Forelimb muscle (tissue), 1 donor: ENCODE data around the gene VAX1. TPM values are rescaled to one million over a fixed set of nuclear protein-coding genes. Genes with fewer than 3 reads are reported as not detected.

Experiments used
- DNase-seq: peaks from one replicate; pipeline ENCODE4 v3.0.0-alpha.2; 2013; ENCODE audit warnings: low read depth
- polyA plus RNA-seq: library from polyadenylated mRNA; unstranded; fragments of 120-200 nt; gene quantifications from one replicate; pipeline ENCODE4 v1.2.1, GENCODE V29; 2013; ENCODE audit not compliant: insufficient read length

Gene VAX1
- polyA plus RNA-seq, 1 donor = not detected

GRCh38 chr10:117163954-117164548, 26.0 kb upstream of the VAX1 start:
- DNase-seq = no peak

- no peak for DNase-seq
Observed at GRCh38 chr10:117163061-117163953, 25.2 kb upstream of the VAX1 start.

DNA sequence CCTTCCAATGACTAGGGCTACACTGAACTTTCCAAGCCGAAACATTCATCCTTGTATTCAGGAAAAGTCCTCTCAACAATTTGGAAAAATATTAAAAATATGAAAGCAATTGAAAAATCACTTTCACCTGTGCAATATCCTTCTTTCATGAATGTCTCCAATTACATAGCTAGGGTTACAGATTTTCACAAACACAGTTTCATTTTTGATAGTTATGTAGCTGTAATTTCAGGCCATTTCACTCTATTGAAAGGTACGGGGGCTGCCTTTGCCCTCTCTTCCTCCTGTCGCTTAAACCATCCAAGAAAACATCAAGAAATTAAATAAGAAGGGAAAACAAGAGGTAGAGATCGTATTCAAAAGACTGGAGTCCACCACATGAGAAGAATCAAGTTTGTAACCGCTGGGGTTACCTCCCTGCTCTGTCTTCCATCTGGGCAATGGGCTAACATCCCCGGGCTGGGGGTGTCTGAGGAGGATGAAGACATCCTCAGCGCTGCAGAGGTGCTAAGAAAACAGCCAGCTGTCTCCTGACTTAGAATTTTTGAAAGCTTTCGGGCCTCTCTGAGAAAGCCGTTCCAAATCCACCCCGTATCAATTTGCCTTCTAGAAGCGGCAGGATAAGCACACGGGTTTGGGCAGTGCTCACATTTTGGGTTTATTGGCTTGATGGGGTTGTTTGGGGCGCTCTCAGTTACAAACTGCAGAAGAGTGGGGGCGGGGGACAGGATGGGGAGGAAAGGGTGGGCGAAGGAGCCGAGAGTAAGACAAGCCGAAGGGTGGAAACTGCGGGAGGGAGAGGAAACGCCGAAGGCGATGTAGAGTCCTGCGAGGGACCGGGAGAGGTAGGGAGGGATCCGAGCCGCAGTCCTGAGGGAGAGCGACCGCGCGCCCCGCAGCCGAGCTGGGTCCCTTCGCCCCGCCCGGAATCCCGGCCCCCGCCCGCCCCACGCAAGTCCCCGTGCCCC, 24.3 kb upstream of the VAX1 start:
- DNase-seq = no peak

DNA sequence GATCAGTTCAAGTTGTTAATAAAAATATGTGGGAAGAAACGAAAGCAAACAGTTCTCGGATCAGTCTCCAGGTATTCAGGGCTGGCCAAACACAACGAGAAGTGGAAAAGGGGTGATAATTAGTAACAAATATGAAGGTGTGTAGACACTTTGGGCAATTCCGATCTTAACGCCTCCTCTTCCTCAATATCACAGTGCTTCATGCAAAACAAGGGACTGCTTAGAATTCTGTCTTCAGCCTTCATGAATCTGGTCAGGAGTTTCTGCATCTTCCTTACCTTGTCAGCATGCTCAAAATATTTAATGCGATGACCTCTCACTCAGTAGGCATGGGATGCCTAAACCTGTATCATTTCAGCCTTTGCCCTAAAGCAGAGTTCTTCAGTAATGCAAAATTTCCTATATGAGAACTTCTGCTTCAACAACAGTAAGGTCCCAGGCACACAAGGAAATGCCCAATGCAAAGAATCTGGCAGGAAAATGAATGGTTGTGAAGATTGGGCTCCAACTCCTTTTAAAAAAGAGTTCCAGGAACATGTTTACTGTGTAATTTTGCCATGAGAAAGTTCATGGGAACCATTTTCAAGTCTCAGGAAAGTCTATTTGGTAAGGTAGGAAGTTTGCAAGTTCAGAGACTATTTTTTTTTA, 23.4 kb upstream of the VAX1 start:
- DNase-seq = no peak

DNA sequence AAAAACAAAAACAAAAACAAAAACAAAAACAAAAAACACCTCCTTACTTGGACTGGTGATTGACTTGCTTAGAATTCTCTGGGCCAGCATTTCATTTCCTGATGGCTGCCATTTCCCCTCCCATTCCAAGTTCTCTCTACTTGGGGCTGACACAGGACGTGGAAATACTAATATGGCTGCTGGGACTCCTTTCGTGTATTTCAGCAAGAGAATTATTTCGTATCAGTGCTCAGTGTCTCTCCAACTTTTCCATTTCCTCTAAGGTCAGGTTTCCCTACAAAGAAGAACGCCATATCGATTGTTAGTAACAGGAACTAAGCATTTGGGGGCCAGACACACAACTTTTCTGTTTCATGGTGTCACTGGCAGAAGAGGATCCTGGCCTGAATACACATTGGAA, 22.5 kb upstream of the VAX1 start:
- DNase-seq = no peak

DNA sequence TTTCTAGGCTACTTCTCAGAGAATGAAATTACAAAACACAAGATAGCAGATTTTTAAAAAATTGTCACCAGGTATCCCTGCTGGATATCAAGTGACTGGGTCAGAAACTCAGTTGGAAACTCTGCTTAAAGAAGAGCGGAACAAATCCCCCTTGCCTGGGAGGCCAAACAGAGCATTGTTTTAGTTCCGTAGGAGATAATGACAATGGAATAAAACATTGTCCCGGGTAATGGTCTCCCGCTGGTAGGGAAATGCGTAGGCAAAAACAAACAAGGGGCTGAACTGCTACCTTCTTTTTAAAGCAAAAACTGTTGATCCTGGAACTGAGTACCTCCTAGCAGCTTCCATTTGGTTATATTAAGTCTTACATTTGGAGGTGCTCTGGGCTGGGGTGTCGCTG, 21.3 kb upstream of the VAX1 start:
- no peak for DNase-seq

DNA sequence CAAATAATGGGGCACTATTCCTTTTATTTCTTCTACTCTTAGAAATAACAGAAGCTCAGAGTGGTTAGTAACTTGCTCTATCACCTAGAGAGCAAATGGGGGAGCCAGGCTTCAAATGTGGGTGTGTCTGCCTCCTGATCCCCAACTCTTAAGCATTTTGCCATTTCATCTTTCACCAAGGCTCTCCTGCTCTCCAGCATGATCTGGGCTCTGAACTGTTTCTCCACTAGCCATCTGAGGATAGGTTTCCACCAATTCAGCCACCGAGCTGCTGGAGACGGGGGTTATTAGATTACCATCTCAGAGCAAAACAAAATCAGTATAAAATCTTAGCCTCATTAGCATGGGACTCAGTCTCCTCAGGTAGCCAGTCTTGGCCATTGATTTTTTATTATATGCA, 20.2 kb upstream of the VAX1 start:
- no peak for DNase-seq

DNA sequence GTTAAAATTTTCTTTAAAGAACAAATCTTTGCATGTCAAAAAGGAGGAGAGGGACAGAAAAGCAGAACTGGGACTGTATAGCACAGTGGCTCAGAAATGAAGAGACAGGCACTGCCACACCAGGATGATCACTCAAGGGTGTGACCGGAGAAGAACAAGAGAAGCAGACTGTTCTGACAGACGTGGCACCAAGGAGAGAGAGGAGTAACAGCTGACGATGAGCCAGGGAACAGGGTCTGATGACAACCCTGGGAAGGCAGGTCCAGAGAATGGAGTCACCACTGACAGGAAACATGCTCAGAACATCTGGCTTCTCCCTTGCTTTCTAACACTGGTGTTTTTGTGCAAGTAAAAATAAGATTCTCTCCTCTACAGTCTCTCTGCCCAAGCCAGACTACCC, 14.6 kb upstream of the VAX1 start:
- DNase-seq = no peak

GRCh38 chr10:117148284-117148683, 10.2 kb upstream of the VAX1 start:
- no peak for DNase-seq

- no peak for DNase-seq
Observed at GRCh38 chr10:117145019-117145418, 6.9 kb upstream of the VAX1 start.

DNA sequence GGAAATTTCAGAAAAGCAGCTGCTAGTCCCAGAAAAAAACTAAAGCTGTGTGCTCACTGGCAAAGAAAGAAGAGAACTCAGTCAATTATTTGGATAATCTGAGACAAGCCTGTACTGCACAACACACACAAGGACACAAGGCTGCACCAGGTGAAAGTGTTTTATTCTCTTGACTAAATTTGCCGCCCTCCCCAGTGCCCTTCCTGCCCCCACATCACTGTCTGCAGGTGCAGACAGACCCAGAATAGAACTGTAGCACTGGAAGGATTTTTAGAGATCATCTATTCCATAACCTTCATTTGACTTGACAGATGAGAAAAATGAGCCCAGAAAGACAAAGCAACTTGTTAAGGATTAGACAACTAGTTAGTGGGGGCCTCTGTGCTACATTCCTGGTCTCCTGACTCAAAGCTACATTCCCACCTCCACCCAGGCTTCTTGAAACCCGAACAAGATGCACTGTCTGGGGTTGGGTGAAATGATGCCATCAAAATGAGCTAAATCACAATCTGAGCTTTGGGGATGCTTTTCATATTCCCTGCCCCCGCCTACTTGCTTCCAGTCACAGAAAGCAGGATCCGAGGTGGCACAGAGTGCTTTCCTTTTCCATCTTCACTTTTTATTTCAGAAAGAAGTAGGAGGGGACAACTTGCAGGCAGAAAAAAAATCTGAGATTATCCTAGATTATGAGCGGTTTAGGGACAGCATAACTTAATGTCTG, 5.2 kb upstream of the VAX1 start:
- DNase-seq = no peak

DNA sequence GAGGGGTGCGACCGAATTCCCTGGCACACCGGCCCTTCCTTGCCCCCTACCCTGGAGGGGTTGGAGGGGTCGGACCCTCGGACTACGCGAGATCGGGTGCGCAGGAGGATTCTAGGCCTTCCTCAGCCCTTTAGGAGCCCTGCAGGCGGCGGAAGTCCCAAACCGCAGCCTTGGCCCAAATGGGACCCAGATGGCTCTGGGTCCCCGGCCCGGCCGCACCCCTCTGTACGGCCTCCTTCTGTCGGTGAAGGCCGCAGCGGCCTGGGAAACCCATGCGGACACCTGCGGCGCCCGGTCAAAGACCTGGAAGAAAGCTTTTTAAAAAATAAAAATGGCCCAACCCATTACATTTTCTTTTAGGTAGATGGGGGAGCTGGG, 2.4 kb upstream of the VAX1 start:
- no peak for DNase-seq

DNA sequence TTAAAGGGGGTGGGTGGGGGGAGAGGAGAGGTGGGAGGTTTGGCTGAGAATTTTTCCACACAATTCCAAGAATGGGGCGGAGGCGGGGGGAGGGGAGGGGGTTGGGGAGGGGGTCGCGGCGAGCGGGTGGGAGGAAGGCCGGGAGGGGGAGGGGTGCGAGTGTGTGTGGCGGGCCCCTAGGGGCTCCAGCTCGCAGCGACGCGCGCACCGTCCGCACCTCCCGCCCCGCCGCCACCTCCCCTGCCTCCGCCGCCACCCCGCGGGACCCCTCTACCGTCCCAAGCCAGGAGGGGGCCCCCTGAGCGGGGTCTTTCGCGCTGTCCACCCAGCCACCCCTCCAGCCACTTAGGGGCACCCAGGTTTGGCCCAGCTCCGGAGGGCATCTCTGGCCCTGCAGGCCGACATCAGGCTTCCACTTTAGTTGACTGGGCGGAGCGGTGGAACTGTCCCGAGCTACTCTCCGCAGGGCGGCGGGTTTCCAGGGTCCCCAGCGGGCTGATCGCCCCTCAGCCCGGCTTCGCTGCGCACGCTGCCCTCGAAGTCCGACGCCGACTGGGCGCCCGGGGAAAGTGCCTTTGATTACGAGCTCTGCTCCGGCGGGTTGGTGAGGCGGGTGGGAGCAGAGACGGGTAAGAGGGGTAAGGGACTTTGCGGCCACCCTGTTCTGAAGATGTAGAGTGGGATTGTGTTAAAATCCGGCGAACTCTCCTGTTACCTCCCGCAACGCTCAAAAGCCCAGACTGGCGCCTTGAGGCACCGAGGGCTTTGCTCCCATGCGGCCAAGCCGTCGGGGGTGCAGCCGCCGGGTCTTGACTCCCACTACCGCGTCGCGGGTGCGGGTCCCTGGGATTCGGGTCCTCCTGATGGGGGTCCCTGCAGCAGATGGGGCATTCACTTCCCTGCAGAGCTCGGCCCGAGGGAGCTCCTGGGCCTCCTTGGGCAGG, 1.8 kb upstream of the VAX1 start:
- DNase-seq = no peak

GRCh38 chr10:117138838-117139580, 939 bp upstream of the VAX1 start:
- no peak for DNase-seq

DNA sequence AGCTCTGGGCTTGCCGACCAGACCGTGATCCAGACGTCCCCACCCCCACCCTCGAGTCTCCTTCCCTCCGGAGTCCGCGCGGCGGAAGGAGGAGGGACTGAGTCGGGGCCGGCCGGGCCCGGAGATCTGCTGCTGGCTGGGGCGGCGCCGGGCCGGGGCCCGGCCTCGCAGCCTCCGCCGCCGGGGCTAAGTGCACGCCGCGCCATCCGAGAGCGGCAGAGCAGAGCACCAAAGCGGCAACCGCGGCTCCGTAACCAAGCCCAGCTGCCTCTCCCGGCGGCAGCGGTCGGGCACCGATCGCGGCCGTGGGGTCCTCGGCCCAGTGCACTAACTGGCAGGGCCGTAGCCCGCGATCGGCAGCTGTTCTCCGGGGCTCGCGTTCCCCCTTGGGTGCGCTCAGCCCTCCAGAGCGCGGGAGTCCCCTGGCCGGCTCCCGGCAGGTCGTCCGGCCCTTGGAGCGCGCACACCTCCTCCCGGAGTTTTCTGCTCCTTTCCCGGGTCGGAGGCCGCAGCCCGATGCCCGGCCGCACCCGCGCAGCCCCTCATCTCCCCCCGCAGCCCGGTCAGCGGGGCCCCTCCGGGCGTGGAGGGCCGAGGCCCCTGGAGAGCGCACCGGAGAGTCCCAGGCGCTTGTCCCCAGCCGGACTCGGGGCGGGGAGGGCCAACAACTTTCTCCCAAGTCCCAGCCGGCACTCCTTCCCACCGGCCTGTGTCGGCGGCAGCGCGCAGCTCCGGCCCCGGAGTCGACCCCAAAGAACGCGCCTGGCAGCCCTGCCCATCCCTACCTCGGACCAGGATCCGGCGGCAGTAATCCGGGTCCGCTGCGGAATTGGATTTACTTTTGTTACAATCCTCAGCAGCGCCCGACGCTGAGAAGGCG, 799 bp downstream of the VAX1 start:
- no peak for DNase-seq

DNA sequence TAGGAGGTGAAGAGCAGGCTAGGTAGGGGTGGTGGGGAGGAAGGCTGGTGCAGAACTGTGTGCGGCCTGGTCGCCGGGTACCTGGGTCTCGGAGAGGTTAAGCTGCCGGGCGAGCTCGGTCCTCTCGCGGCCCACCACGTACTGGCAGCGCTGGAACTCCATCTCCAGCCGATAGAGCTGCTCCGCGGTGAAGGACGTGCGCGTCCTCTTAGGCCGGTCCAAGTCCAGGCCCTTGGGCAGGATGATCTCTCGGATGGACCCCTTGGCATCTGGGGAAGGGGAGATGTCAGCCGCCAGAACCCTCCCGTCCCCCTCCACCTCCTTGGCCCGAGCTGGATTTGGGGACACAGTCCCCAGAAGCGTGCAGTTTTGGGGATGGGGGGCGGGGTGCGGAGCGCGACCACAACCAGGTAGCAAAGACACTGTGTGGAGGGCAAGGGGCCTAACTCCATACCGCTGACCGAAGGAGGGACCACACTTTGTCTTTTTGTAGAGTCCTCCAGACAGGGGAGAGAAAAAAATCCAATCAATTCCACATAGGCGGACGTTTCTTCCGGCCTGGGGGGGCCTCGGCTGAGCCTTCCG, 1.6 kb downstream of the VAX1 start:
- DNase-seq = no peak

- DNase-seq = no peak
Observed at GRCh38 chr10:117135480-117136140, 2.5 kb downstream of the VAX1 start.
